HG02852 (cell line): ENCODE results near the gene ATP2B2.
A peak's percentile ranks its signal among the peaks of the same experiment; 100 is the strongest.
"Not testable (repeated sequence)": the region's sequence is repeated elsewhere in the genome, so short reads cannot be mapped to it uniquely, and the experiment has no call there.

Experiments
- ATAC-seq: cut with Tn5 transposase; IDR thresholded peaks from one replicate; pipeline ENCODE4 v1.9.1; 2021; ENCODE audit warnings: mild to moderate bottlenecking, moderate library complexity; ENCODE audit not compliant: unreplicated experiment

Gene ATP2B2

DNA sequence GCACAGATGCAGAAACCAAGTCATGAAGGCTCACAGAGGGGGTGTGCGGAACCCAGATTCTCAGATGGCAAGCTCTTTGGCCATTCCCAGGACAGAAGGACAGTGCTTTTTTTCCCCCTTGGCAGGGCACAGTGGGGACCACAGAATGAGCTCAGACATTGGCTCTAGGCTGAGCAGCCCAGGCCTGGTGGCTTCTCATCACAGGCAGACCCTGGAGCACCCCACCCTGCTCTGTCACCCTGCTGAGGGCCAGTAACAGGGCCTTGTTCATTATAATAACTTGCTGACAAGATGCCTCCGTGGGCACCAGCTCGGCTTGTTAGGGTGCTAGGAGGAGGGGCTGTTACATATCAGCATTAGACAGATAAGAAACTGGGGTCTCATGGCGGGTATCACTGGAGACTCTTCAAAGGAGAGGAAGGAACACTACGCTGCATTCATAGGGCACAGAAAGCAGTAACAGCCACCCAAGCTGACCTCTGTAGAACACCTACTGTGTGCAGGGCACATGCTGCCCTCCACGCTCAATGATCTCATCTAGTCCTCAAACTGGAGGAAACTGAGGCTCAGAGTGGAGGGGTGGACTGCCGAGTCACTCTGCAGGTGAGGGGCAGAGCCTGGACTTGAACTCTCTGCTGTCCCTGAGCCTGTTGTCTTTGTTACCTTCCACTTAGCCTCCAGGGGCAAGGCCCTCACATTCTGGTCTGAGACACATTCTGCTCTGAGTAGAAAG lies 114.6 kb downstream of the ATP2B2 start:
- ATAC-seq: no peak

DNA sequence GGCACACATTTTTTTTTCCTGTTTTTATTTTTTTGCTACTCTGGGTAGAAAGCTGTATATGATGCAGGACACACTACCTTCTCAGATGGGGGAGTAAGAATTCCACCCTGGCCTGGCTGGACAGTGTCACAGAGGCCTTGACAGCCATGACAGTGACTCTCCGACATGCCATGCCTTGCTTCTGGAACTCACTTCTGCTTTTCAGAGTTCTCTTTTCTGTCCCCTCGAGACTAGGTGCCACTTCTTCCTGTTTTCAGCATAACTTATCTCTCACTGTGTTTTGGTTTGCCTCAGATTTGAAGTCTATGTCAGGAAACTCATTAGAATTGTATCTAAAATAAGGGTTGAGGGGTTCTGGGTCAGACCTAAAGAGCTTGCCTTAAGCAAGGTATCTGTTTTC lies 115.4 kb downstream of the ATP2B2 start:
- ATAC-seq: peak; percentile 69

DNA sequence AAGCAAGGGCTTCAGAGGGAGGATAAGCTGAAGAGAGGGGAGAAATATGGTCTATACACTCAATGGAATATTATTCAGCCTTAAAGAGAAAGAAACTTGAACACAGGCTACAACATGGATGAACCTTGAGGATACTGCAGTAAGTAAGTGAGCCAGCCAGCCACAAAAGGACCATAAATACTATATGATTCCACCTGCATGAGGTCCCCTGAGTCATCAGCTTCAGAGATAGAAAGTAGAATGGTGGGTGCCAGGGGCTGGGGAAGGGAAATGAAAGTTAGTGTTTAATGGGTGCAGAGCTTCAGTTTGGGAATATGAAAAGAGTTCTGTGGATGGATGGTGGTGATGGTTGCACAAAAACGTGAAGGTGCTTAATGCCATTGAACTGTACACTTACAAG lies 116.0 kb downstream of the ATP2B2 start:
- no peak for ATAC-seq

DNA sequence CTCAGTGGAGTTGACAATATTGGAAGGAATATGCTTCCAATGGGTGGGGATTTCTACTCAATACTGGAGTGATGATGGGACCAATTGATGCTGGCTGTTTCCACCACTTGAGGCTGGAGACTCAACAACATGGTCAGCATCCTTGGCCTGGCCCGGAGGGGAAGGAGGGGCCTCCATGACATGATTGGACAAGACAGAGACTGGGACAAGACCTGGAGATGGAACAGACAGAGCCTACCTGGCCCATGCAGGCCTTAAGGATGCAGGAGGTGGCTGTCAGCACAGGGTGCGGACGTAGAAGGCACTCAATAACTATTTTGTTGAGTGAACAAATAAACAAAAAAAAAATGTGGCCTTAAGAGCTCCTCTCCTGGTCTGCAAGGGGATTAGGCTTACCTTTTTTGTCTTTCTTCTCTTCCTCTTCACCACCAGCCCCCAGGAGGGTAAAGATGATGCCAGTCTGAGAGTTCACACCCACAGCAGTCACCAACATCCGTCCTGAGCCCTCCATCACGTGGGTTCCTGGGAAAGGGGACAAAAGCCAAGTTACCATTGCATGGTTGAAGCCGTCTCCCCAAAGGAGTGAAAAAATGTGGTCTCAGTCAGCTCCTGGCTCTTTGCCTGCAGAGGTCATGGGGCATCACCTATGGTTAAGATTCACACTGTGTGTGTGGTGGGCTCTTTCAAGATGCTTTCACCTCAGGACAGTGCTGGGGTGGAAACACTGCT lies 117.3 kb downstream of the ATP2B2 start:
- no peak for ATAC-seq

DNA sequence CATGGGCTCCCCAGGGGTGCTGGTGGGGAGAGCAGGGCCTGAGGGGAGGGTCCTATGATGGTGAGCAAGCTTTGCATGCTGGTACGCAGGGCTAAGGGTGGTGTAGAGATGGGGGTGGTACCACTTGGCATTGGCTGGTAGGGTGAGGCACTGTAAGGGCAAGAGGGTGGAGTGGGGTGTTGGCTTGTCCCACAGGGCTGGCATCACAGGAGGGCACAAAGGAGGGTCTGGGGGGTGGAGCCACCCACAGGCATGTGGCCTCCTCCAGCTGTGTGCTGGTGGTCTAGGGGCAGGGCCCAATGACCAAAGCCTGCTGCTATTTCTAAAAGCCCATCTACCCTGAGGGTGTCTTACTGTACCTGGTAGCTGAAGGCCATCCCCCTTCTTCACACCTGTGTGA lies 119.3 kb downstream of the ATP2B2 start:
- no peak for ATAC-seq

DNA sequence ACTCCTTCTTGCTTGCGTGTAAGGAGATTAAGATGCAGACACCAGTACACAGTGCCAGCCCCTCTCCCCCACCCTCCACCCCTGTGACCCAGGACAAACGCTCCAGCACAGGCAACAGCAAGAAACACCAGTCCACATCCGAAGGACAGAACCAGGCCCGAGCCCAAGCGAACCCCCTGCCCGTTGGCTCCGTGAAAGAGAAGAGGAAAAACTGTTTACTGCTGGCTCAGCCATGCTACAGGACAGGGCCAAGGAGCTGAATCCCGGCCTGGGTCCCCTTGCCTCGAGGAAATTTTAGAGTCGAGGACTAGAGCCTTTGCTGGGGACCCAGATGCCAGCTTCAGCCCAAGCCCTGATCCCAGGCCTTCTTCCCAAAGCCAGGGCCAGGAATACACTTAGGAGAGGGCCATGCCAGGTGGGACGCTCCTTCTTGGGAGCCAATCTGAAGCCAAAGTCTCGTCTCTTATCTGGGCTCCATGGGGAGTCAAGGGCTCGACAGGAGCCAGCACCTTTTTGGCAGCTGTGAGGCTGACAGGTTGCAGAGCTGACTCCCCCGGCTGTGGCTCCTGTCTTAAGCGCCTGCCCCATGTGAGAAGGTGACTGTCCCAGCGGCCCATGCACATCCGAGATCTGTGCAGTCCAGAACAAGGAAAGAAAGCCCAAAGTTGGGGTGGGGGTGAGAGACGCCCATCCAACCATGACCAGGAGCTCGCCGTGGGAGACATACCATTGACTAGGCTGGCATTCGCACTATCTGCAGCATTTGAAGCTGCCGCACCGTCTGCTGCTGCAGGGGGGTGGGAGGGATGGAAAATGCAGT lies 120.6 kb downstream of the ATP2B2 start:
- ATAC-seq: no peak

DNA sequence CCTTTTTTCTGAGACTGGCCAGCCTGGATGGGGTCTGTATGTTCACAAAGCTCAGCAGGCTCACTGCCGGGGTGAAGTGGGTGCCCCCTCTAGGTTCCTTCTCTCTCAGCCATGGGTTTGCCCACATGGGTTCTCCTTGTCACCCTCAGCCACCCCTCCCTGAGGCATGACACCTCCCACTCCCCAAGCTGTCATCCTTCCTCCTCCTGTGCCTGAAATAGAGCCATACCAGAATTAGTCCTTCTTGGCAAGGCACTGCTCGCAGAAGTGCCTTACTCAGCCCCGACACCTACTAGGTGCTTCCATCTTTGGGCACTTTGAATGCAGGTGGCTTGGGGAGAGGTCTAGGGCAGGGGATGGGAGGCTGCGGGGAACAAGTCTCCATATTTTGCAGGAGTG lies 121.5 kb downstream of the ATP2B2 start:
- no peak for ATAC-seq

DNA sequence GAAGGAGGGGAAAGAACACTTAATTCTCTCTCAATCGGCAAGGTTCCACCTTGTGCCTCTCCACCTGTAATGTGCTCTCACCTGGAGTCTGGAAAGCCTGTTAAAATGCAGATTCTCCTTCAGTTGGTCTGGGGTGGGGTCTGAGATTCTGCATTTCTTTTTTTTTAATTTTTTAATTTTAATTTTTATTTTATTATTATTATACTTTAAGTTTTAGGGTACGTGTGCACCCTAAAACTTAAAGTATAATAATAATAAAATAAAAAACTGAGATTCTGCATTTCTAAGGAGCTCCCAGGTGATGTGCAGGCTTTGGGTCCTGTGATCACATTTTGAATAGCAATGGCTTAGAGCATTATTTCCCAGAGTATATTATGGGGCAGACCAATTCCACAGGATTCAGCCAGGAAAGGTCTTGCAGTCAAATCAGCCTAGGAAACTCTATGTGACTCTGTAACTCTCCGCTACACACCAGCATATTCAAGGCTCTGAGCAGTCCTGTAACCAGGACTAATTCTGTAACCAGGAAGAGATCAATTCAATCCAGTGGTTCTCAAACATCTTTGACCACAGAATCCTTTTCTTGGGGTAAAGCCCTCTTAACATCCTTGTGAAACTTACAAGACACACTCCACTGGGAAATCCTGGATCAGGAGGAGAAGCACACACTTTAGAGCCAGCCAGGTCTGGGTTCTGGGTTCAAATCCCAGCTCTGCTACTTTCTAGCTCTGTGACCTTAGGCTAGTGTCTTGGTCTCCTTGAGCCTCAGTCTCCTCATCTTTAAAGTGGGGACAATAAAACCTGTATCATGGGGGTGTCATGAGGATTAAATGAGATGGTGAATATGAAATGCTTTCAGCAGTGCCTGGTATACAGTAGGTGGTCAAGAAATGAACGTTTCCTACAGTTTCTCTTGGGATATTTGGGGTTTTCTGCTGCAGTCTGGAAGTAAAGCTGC lies 122.2 kb downstream of the ATP2B2 start:
- no peak for ATAC-seq

DNA sequence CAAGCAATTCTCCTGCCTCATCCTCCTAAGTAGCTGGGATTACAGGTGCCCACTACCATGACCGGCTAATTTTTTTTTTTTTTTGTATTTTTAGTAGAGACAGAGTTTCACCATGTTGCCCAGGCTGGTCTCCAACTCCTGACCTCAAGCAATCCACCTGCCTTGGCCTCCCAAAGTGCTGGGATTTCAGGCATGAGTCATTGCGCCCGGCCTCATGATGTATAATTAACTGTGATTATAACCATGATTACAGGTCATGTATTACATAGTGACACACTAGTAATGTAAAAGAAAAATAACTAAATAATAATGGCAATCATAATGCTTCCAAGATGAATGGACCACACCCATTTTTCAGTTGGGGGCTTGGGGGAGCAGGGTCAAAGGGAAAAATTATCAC lies 122.9 kb downstream of the ATP2B2 start:
- ATAC-seq: not testable (repeated sequence)

DNA sequence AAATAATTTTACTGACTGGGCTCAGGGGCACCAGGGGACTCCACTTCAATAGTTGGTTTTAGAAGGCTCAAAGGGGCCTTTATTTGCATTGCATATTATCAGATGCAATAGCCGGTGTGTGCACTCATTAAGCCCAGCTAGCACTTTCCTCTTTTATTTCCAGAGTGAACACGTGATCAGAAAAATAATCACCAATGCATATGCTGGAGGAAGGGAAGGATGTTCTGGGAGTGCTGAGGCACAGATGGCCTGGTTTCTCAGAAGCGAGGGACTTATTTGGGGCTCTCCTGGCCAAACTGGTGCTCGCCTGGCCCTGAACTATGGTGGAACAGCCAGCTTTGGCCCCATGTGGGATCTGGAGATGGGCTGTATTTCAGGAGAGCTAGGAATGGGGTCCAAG lies 124.0 kb downstream of the ATP2B2 start:
- no peak for ATAC-seq

DNA sequence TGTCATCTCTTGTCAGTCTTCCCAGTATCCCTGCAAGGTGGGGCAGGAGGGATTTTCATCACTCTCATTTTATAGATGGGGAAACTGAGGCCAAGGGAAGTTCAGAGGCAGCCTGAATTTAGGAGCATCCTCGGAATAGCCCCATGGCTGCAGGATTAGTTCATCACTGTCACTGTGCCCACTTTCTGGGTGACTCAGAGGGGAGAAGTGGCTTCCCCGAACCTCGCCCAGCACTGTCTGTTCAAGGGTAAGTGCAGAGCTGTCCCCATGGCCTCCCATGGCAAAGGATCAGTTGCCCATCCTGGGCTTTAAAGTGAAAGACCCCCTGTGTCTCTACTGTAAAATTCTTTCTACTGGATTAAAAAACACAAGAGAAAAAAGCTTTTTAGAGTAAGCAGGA lies 124.5 kb downstream of the ATP2B2 start:
- no peak for ATAC-seq

DNA sequence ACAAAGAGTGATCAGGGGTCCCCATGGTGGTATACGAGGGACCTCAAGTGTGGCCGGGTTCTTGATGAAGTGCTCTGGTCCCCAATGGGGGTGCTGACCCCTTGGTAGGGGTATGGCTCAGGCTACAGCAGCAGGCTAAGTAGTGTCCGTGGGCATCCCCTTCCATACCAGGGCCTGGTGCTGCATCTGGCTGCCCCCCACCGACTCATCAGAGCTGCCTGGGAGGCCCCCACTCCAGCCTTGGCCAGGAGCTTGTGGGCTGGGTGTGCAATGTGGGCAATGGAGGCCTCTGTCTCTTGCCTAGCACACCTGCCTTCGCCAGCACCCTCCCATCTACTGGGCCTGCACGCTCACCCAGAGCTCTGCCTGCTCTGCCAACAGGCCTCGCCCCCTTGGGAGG lies 125.4 kb downstream of the ATP2B2 start:
- no peak for ATAC-seq

DNA sequence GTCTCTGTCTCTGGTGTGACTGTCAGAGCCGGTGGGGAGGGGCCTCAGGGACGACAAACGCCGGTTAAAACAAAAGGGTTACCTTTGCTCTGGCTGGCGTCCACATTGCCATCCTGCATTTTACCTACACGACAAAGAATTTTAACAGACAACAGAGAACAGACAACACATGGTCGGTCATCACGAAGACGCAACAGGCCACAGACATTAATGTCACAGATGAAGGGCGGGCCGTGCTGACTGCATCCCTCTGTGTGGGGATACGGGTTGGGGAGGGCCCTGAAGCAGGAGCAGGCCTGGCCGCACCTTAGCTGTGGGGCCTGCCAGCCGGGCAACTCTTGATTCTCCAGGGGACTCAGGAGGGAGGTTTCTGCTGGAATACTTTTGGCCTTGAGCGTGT lies 126.2 kb downstream of the ATP2B2 start:
- ATAC-seq: no peak

DNA sequence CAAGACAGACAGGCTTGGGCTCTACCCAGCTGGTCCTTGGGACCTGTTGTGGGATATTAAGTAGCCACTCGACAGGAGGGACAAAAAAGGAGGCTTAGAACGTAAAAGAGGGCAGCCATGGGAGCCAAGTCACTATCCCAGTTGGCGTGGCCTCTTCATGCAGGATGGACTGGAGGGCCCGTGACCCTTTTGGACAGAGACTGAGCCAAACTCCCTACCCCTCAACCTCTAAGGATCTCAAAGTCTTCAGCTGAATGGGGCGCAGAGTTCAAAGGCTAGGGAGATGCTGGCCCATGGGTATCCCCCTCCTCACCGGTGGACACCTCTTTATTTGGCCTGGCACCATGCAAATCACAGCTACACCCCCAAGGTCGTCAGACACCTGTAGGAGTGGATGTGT lies 126.6 kb downstream of the ATP2B2 start:
- ATAC-seq: no peak

DNA sequence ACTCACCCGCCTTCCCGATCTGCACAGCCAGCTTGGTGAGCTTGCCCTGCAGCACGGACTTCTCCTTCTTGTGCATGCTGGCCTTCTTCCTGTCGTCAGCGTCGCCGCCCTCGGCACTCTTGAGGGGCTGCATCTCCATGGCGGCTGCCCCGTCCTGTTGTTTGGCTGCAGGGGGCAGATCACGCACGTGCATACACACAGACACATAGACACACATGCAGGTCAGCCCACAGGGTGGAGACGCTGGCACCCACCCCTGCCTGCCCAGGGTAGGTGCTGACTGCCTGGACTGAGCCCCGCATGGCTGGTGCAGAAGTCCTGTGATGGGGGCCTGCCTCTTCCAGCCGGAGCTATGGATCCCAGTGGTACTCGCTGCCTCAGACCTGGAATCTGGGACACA lies 127.1 kb downstream of the ATP2B2 start:
- no peak for ATAC-seq

DNA sequence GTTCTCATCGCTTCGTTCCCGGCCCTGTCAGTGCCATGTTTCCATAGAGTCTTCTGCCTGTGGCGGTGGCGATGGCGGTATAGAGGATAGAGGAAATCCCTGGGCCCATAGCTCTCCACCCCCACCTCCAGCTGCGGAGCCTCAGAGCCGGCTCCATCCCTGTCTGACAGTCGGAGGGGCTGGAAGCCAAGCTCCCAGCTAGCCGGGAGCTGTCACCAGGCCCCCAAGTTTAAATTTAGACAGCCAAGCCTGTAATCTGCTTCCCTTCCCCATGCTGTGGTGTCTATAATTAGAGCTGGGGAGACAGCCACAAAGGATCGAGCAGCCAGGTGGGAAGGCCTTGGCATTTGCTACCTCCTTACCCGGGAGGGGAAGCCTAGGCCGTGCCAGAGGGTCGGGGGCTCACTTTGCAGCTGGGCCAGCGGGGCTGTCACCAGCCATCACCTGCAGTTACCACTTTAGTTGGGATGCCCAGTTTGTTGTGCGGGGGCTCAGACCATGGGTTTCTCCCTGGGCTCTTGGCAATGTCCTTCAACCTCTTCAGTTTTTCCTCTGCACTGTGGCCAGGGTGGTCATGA lies 128.1 kb downstream of the ATP2B2 start:
- ATAC-seq: no peak

DNA sequence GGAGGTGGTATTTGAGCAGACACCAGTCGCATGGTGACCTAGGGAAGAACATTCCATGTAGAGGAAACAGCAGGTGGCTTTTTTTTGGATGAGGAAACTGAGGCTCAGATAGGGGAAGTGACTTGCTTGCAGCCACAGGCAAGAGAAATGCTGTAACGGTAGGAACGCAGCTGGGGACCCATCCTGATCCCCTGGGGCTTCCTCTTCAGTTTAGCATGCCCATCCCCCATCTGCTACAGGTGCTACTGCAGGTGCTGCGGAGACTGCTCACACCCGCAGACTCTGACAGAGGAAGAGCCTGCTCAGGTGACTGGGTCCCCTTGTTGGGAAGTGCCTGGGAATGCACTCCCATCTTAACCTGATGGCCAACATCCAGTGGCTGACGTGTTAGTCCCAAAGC lies 129.0 kb downstream of the ATP2B2 start:
- no peak for ATAC-seq

DNA sequence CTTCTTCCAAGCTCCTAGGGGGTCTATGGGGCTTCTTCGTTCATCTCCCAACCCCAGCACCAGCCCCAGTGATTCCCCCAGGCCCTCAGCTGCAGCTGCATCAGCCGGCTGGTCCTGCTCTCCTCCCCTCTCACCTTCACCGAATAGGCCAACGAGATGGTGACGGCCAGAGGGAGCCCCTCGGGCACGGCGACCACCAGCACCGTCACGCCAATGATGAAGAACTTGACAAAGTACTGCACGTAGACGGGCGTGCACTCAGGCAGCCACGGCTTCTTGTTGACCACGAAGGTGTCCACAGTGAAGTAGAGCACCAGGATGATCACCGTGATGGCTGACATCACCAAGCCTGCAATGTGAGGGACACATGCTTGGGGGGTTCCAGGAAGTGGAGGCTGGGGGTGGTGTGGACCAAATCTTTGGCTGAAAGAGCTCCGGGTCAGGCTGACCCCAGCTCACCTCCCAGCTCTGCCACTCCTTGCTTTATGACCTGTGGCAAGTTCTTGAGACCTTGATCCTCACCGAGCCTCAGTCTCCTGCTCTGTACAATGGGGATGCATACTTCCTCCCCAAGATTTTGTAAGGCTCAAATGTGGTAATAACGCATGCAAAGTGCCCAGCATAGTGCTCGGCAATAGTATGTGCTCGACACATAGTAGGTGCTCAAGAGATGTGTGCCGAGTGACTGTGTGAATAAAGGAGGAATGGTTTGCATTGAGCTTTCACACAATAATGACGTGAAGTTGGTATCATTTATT lies 129.9 kb downstream of the ATP2B2 start:
- ATAC-seq: no peak

DNA sequence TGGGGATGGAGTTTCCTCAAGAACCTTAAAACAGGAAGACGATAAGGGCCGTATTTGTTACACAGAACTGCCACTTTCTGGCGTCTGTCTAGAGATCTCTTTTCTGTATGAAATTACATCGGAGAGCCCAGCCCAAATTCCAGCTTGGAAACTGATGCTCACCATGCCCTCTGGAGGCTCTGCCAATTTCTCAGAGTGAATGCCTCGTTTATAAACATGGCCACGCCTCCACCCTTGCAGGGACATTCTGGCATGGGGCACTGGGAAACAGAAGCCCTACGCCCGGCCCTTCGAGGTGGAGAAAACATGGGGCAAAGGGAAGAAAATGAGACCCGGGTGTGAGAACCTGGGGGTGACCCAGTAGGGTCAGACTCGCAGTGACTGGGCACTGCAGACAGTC lies 131.1 kb downstream of the ATP2B2 start:
- no peak for ATAC-seq
